OCI-LY1 (cell line): Measurements from ENCODE around the gene ADGRG1.

Experiments
- H2AFZ ChIP-seq: fragments of 200-600 bp; sonication (generic), shearing (Covaris generic); 2 replicates; pipeline ENCODE4 v1.6.0; 2014; ENCODE audit warnings: antibody characterized with exemption, mild to moderate bottlenecking, low read length
- H3F3A ChIP-seq: fragments of 200-600 bp; sonication (generic), shearing (Covaris generic); 2 replicates; pipeline ENCODE4 v1.6.0; 2014; ENCODE audit warnings: mild to moderate bottlenecking, antibody characterized with exemption, low read length, moderate library complexity; ENCODE audit not compliant: insufficient read depth
- H3K27ac ChIP-seq: fragments of 200-600 bp; sonication (generic); 2 replicates; pipeline ENCODE4 v1.5.1; 2014; ENCODE audit warnings: low read length, mixed run types, mild to moderate bottlenecking, low read depth; ENCODE audit not compliant: poor library complexity, severe bottlenecking
- H3K27me3 ChIP-seq: fragments of 200-600 bp; sonication (generic); 2 replicates; pipeline ENCODE4 v1.6.0; 2014; ENCODE audit warnings: antibody characterized with exemption, mild to moderate bottlenecking, low read length, moderate library complexity; ENCODE audit not compliant: insufficient read depth
- H3K36me3 ChIP-seq: fragments of 200-600 bp; sonication (generic); 2 replicates; pipeline ENCODE4 v1.6.1; 2014; ENCODE audit warnings: mild to moderate bottlenecking, antibody characterized with exemption, low read length, moderate library complexity, mixed read lengths; ENCODE audit not compliant: insufficient read depth
- H3K4me1 ChIP-seq: fragments of 200-600 bp; sonication (generic); 2 replicates; pipeline ENCODE4 v1.5.1; 2014; ENCODE audit warnings: mild to moderate bottlenecking, low read length, moderate library complexity; ENCODE audit not compliant: insufficient read depth, severe bottlenecking
- H3K4me2 ChIP-seq: fragments of 200-600 bp; sonication (generic), shearing (Covaris generic); 2 replicates; pipeline ENCODE4 v1.6.1; 2014; ENCODE audit warnings: low read length
- H3K4me3 ChIP-seq: fragments of 200-600 bp; sonication (generic); 2 replicates; pipeline ENCODE4 v1.5.1; 2014; ENCODE audit warnings: low read length, low read depth, mild to moderate bottlenecking, mixed read lengths; ENCODE audit not compliant: poor library complexity, severe bottlenecking
- H3K79me2 ChIP-seq: fragments of 200-600 bp; shearing (Covaris generic); 2 replicates; pipeline ENCODE4 v1.6.1; 2016; ENCODE audit warnings: mixed run types, low read length, mixed read lengths; ENCODE audit not compliant: insufficient read depth
- H3K9ac ChIP-seq: fragments of 200-600 bp; sonication (generic), shearing (Covaris generic); 2 replicates; pipeline ENCODE4 v1.6.1; 2014; ENCODE audit warnings: mild to moderate bottlenecking, low read length, mixed read lengths
- H3K9me2 ChIP-seq: fragments of 200-600 bp; sonication (generic), shearing (Covaris generic); 2 replicates; pipeline ENCODE4 v1.6.1; 2014; ENCODE audit warnings: low read depth, mild to moderate bottlenecking, low read length, mixed read lengths
- H3K9me3 ChIP-seq: fragments of 200-600 bp; shearing (Covaris generic); 2 replicates; pipeline ENCODE4 v1.6.1; 2014; ENCODE audit warnings: low read length, mixed read lengths
- H4K20me1 ChIP-seq: fragments of 200-600 bp; sonication (generic), shearing (Covaris generic); 2 replicates; pipeline ENCODE4 v1.6.0; 2016; ENCODE audit warnings: mild to moderate bottlenecking, low read length; ENCODE audit not compliant: insufficient read depth
- EZH2 ChIP-seq: fragments of 200-600 bp; sonication (generic), shearing (Covaris generic); IDR thresholded peaks from 2 replicates; pipeline ENCODE4 v1.8.0; 2017; ENCODE audit warnings: borderline replicate concordance, mixed run types, mild to moderate bottlenecking, antibody characterized with exemption, low read length, moderate library complexity, mixed read lengths
- TF ChIP-seq, protein P1 (sequence below): fragments of 200-600 bp; sonication (generic), shearing (Covaris generic); IDR thresholded peaks from 2 replicates; pipeline ENCODE4 v1.5.1; 2017; ENCODE audit warnings: mild to moderate bottlenecking, antibody characterized with exemption, low read length, moderate library complexity, mixed read lengths

The ADGRG1 gene

DNA sequence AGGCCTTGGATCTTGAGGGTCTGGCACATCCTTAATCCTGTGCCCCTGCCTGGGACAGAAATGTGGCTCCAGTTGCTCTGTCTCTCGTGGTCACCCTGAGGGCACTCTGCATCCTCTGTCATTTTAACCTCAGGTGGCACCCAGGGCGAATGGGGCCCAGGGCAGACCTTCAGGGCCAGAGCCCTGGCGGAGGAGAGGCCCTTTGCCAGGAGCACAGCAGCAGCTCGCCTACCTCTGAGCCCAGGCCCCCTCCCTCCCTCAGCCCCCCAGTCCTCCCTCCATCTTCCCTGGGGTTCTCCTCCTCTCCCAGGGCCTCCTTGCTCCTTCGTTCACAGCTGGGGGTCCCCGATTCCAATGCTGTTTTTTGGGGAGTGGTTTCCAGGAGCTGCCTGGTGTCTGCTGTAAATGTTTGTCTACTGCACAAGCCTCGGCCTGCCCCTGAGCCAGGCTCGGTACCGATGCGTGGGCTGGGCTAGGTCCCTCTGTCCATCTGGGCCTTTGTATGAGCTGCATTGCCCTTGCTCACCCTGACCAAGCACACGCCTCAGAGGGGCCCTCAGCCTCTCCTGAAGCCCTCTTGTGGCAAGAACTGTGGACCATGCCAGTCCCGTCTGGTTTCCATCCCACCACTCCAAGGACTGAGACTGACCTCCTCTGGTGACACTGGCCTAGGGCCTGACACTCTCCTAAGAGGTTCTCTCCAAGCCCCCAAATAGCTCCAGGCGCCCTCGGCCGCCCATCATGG, 35.7 kb downstream of the ADGRG1 start:
- no peaks in the 10 kb centered on the region for H3K9me3 ChIP-seq

DNA sequence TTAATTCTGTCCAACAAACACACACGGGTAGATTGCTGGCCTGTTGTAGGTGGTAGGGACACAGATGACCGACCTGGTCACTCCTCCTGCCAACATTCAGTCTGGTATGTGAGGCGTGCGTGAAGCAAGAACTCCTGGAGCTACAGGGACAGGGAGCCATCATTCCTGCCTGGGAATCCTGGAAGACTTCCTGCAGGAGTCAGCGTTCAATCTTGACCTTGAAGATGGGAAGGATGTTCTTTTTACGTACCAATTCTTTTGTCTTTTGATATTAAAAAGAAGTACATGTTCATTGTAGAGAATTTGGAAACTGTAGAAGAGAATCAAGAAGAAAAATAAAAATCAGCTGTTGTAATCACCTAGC, 36.2 kb downstream of the ADGRG1 start:
- Histone ChIP-seq H3K4me1 (no peaks in the 10 kb centered on the region), H3K9me3 (no peaks in the 10 kb centered on the region), H3K9ac (no peak overlapping the region), H3K4me3 (no peak overlapping the region), H3K4me2 (no peak overlapping the region), H3K9me2 (no peaks in the 10 kb centered on the region), H3F3A (no peaks in the 10 kb centered on the region), H3K27ac (no peak overlapping the region), H2AFZ (no peak overlapping the region), H3K79me2 (no peaks in the 10 kb centered on the region), H4K20me1 (no peaks in the 10 kb centered on the region), H3K36me3 (no peaks in the 10 kb centered on the region), H3K27me3 (no peaks in the 10 kb centered on the region)
- TF ChIP-seq EZH2, result no peak
- TF ChIP-seq, protein P1, sequence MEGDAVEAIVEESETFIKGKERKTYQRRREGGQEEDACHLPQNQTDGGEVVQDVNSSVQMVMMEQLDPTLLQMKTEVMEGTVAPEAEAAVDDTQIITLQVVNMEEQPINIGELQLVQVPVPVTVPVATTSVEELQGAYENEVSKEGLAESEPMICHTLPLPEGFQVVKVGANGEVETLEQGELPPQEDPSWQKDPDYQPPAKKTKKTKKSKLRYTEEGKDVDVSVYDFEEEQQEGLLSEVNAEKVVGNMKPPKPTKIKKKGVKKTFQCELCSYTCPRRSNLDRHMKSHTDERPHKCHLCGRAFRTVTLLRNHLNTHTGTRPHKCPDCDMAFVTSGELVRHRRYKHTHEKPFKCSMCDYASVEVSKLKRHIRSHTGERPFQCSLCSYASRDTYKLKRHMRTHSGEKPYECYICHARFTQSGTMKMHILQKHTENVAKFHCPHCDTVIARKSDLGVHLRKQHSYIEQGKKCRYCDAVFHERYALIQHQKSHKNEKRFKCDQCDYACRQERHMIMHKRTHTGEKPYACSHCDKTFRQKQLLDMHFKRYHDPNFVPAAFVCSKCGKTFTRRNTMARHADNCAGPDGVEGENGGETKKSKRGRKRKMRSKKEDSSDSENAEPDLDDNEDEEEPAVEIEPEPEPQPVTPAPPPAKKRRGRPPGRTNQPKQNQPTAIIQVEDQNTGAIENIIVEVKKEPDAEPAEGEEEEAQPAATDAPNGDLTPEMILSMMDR, result no peak

More for the DNA sequence above, 35.7 kb downstream of the ADGRG1 start:
- Histone ChIP-seq H3K27me3 (no peaks in the 10 kb centered on the region), H3K36me3 (no peaks in the 10 kb centered on the region), H3K4me3 (no peak overlapping the region), H3K9ac (no peak overlapping the region), H2AFZ (no peak overlapping the region), H3K27ac (no peak overlapping the region), H3F3A (no peaks in the 10 kb centered on the region), H3K9me2 (no peaks in the 10 kb centered on the region), H3K4me2 (no peak overlapping the region), H3K4me1 (no peaks in the 10 kb centered on the region), H4K20me1 (no peaks in the 10 kb centered on the region), H3K79me2 (no peaks in the 10 kb centered on the region)
- no peak for TF ChIP-seq EZH2
- TF ChIP-seq, protein P1, result no peak

DNA sequence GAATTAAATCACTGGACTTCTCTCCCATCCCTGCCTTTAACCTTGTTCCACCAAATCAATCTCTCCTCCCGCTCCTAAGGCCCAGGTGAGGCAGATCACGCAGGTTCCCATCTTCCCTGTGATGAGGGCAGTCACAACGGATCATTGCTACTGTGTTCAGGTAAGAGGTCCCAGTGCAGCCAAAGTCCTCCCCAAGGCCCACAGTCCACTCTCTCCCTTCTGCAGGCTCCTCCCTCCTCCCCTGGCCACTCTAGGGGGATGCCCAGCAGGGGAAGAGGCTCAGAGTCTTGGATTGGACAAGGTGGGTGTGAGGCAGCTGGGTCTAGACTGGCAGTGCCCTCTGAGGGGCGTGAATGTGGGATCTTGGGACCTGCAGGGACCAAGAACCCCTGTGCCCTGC, 37.1 kb downstream of the ADGRG1 start:
- H3K4me1 ChIP-seq, result no peaks in the 10 kb centered on the region
- no peaks in the 10 kb centered on the region for H4K20me1 ChIP-seq
- H2AFZ ChIP-seq, result no peak overlapping the region
- no peaks in the 10 kb centered on the region for H3K36me3 ChIP-seq
- H3K9me2 ChIP-seq, result no peaks in the 10 kb centered on the region
- H3K9ac ChIP-seq, result no peak overlapping the region
- no peaks in the 10 kb centered on the region for H3K79me2 ChIP-seq
- no peak overlapping the region for H3K4me3 ChIP-seq
- H3K27ac ChIP-seq, result no peak overlapping the region
- TF ChIP-seq EZH2, result no peak
- TF ChIP-seq, protein P1, result no peak
- no peaks in the 10 kb centered on the region for H3F3A ChIP-seq
- H3K9me3 ChIP-seq, result no peaks in the 10 kb centered on the region
- H3K4me2 ChIP-seq, result no peak overlapping the region
- H3K27me3 ChIP-seq, result no peaks in the 10 kb centered on the region
